Tibial nerve (tissue), 3 donors: ENCODE measurements around the gene CADPS2.

Source experiments
- CTCF ChIP-seq, 5 experiments: fragments of 200-600 bp in 3 of 5; fragments of 450-650 bp in 2 of 5; sonication (generic) in 3 of 5; IDR thresholded peaks; one replicate each; pipeline ENCODE4 v1.5.1; 2016 to 2019; ENCODE audit warnings: antibody characterized with exemption in 5 of 5, mild to moderate bottlenecking in 3 of 5, moderate library complexity in 2 of 5
- POLR2A ChIP-seq, 2 donors: fragments of 450-650 bp; IDR thresholded peaks; one replicate each; pipeline ENCODE4 v1.6.1; 2017; ENCODE audit warnings: antibody characterized with exemption in 2 of 2, mild to moderate bottlenecking in 2 of 2, moderate library complexity in 2 of 2

GRCh38 chr7:122384528-122384927 lies 501.7 kb downstream of the CADPS2 start:
- no peak for TF ChIP-seq CTCF (IDR thresholded peaks at IDR 0.05)
- TF ChIP-seq POLR2A (IDR thresholded peaks at IDR 0.05) = no peak
